ENCODE results near the gene PRKD2. TPM values are rescaled to one million over a fixed set of nuclear protein-coding genes. Genes with fewer than 3 reads are reported as not detected.

Gene PRKD2
- total RNA-seq, 2 donors from 2014 or later: 82.3 to 100.0 TPM

DNA sequence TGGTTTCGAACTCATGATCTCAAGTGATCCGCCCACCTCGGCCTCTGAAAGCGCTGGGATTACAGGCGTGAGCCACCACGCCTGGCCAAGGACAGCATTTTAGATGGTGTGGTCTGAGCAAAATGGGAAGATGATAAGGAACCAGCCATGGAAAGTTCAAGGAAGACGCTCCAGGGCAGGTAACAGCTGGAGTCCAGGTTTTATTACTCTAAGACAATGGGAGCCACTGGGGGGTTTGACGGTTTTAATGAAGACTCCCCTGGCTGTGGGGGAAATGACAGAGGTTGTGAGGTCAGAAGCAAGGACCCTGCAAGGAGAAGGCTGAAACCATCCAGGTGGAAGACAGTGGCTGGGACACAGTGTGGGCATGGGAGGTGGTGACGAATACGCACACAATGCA, 20.9 kb downstream of the PRKD2 start:
- H3K36me3 Mint-ChIP-seq: peaks cover 19% of the 10 kb centered on the region
- H3K27me3 Mint-ChIP-seq: no peaks in the 10 kb centered on the region
- ATAC-seq: no peak
- no peak overlapping the region for H3K4me3 Mint-ChIP-seq
- H3K4me1 Mint-ChIP-seq (ENCODE audit: low read depth in 2 of 2): peaks cover 0 to 16% of the 10 kb centered on the region in 2 donors
- no peaks in the 10 kb centered on the region for H3K9me3 Mint-ChIP-seq
- H3K27ac Mint-ChIP-seq: no peak overlapping the region
- DNase-seq (ENCODE audit: low spot score): no peak

DNA sequence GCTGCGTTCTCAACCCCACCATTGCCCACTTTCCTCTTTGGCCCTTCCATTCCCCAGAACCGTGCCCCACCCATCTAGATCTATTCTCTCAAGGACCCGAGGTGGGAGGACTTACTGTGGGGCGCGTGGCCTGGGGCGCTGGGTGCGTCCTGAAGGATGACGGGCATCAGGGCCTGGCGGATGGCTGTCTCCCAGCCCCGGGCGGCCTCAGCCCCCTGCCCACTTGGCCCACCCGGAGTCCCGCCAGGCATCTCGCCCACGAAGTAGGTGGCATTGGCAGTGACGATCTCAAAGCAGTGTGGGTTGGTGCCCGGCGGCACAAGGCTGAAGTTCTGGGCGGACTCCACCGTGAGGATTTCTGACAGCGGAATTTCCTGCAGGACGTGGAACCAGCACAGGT, 23.2 kb downstream of the PRKD2 start:
- Mint-ChIP-seq H3K27ac (no peak overlapping the region), H3K4me1 (ENCODE audit: low read depth in 2 of 2) (peaks cover 0 to 20% of the 10 kb centered on the region in 2 donors), H3K27me3 (no peaks in the 10 kb centered on the region), H3K9me3 (no peaks in the 10 kb centered on the region), H3K36me3 (peaks cover 27% of the 10 kb centered on the region), H3K4me3 (no peak overlapping the region)
- no peak for DNase-seq (ENCODE audit: low spot score)
- ATAC-seq: no peak

DNA sequence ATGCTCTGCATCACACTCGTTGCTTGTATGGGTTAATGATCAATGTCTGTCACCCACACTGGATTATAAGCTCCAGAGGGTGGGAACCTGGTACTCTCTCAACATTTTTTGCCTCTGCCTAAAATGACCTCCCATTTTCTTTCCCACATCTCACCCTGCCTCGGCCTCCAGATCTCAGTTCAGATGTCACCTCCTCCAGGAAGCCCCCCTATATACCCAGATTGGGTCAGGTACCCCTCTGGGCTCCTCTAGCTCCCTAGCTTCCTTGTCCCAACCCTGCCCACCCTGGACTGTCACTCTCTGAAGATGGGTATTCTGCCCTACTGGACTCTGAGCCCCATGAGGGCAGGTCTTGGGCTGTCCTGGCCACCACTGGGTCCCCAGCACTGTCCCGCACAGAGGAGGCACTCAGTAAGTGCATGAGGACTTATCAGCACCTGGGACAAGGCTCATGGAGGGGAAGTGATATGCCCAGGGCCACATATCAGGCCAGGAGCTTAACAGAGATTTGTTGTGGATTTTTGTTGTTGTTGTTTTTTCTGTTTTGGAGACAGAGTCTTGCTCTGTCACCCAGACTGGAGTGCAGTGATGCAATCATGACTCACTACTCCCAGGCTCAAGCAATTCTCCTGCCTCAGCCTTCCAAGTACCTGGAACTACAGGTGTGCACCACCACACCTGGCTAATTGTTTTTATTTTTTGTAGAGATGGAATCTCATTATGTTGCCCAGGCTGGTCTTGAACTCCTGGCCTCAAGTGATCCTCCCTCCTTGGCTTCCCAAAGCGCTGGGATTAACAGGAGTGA, 23.8 kb downstream of the PRKD2 start:
- Mint-ChIP-seq H3K9me3 (no peaks in the 10 kb centered on the region), H3K27ac (peak overlapping the region in 1 of 2 donors; percentile 36), H3K36me3 (peaks cover 27% of the 10 kb centered on the region), H3K4me3 (no peak overlapping the region), H3K4me1 (ENCODE audit: low read depth in 2 of 2) (peaks cover 0 to 20% of the 10 kb centered on the region in 2 donors), H3K27me3 (no peaks in the 10 kb centered on the region)
- DNase-seq (ENCODE audit: low spot score): no peak
- ATAC-seq: no peak

DNA sequence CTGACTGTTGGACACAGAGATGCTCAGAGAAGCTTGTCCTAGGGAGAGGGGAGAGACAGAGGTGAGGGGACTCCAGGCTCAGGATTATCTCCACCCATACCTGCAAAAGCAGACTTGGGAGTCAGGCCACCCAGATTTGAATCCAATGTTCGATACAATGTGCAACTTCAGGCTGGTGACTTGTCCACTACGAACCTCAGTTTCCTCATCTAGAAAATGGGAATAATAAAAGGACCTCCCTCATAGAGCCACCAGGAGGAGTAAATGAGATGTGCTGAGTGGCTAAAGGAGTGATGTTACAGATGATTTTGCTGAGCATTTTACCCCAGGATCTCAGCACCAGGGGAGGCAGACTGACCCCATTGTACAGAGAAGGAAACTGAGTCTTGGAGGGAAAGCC, 25.0 kb downstream of the PRKD2 start:
- Mint-ChIP-seq H3K36me3 (peaks cover 27% of the 10 kb centered on the region), H3K4me3 (no peak overlapping the region), H3K9me3 (no peaks in the 10 kb centered on the region), H3K27ac (no peak overlapping the region), H3K4me1 (ENCODE audit: low read depth in 2 of 2) (peaks cover 0 to 19% of the 10 kb centered on the region in 2 donors), H3K27me3 (no peaks in the 10 kb centered on the region)
- ATAC-seq (no peak), DNase-seq (ENCODE audit: low spot score) (no peak)

DNA sequence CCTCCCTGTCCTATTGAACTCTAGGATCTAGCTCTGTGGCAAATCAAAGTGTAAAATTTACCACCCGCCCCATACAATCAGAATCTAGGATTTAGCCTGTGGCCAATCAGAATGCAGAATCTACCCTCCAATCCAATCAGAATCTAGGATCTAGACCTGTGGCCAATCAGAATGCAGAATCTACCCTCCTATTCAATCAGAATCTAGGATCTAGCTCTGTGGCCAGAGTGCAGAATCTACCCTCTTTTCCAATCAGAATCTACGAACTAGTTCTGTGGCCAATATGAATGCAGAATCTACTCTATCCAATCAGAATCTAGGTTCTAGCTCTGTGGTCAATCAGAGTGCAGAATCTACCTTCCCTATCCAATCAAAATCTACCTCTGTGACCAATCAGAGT, 25.8 kb downstream of the PRKD2 start:
- no peaks in the 10 kb centered on the region for H3K27me3 Mint-ChIP-seq
- ATAC-seq: no peak
- no peak for DNase-seq (ENCODE audit: low spot score)
- peaks cover 0 to 15% of the 10 kb centered on the region in 2 donors for H3K4me1 Mint-ChIP-seq (ENCODE audit: low read depth in 2 of 2)
- no peak overlapping the region for H3K27ac Mint-ChIP-seq
- no peaks in the 10 kb centered on the region for H3K9me3 Mint-ChIP-seq
- H3K4me3 Mint-ChIP-seq: no peak overlapping the region
- H3K36me3 Mint-ChIP-seq: peaks cover 25% of the 10 kb centered on the region

DNA sequence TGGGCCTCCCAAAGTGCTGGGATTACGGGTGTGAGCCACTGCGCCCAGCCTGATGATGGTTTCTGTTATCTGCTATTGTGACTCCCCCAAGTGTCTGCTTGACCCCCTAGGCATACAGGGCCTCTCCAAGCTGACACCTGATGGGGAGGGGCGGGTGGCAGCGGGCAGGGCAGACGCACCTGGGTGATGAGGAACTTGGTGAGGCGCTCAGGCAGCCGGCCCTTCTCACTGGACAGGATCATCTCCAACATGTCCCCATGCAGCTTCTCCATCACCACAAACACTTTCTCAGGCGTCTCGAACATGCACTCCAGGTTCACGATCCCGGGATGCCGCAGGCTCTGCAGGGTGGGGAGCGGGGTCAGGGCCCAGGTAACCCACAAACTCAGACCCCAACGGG, 27.6 kb downstream of the PRKD2 start:
- H3K27me3 Mint-ChIP-seq: no peaks in the 10 kb centered on the region
- no peak overlapping the region for H3K27ac Mint-ChIP-seq
- peaks cover 0 to 15% of the 10 kb centered on the region in 2 donors for H3K4me1 Mint-ChIP-seq (ENCODE audit: low read depth in 2 of 2)
- no peak overlapping the region for H3K4me3 Mint-ChIP-seq
- ATAC-seq (no peak), DNase-seq (ENCODE audit: low spot score) (no peak)
- peaks cover 29% of the 10 kb centered on the region for H3K36me3 Mint-ChIP-seq
- no peaks in the 10 kb centered on the region for H3K9me3 Mint-ChIP-seq

- Mint-ChIP-seq H3K27me3 (no peaks in the 10 kb centered on the region), H3K9me3 (no peaks in the 10 kb centered on the region), H3K4me3 (no peak overlapping the region), H3K27ac (no peak overlapping the region), H3K36me3 (peaks cover 25% of the 10 kb centered on the region), H3K4me1 (ENCODE audit: low read depth in 2 of 2) (peaks cover 0 to 12% of the 10 kb centered on the region in 2 donors)
- ATAC-seq (no peak), DNase-seq (ENCODE audit: low spot score) (no peak)
Observed at GRCh38 chr19:46687438-46688145, 29.3 kb downstream of the PRKD2 start.

- ATAC-seq (no peak), DNase-seq (ENCODE audit: low spot score) (no peak)
- Mint-ChIP-seq H3K36me3 (peaks cover 6% of the 10 kb centered on the region), H3K9me3 (no peaks in the 10 kb centered on the region), H3K4me1 (ENCODE audit: low read depth in 2 of 2) (peaks cover 0 to under 1% of the 10 kb centered on the region in 2 donors), H3K27me3 (no peaks in the 10 kb centered on the region), H3K27ac (peak overlapping the region in 1 of 2 donors; percentile 20), H3K4me3 (no peak overlapping the region)
Observed at GRCh38 chr19:46685189-46685588, 31.7 kb downstream of the PRKD2 start.

DNA sequence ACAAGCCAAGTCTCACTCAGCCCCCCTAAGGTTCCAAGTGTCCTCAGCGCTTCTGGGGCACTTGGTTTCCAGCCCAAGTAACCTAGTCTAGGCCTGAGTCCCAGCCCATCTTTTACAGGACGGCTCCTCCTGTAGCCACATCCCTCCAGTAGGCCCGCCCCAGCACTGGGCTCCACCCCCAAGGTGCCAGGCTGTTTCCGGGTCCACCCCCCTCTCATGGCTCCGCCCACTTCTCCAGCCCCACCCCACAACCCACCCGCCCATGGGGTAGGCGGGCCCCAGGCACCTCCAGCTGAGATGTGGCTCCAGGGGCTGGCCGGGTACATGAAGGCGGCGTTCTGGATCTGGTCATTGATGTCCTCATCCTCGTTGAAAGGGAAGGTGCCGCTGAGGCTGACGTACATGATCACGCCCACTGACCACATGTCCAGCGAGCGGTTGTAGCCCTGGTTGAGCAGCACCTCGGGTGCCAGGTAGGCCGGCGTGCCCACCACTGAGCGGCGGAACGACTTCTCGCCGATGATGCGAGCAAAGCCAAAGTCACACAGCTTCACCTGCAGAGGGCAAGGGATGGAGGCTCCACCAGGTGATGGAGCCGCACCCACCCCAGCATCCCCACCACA, 38.7 kb downstream of the PRKD2 start:
- H3K4me3 Mint-ChIP-seq: no peak overlapping the region
- peaks cover 0 to 21% of the 10 kb centered on the region in 2 donors for H3K4me1 Mint-ChIP-seq (ENCODE audit: low read depth in 2 of 2)
- peaks cover 6% of the 10 kb centered on the region for H3K36me3 Mint-ChIP-seq
- DNase-seq (ENCODE audit: low spot score): no peak
- H3K27me3 Mint-ChIP-seq: no peaks in the 10 kb centered on the region
- H3K9me3 Mint-ChIP-seq: no peaks in the 10 kb centered on the region
- peak; percentile 76 to 87 for ATAC-seq
- no peak overlapping the region for H3K27ac Mint-ChIP-seq

GRCh38 chr19:46674416-46675178, 42.3 kb downstream of the PRKD2 start:
- Mint-ChIP-seq H3K27me3 (no peaks in the 10 kb centered on the region), H3K4me3 (no peak overlapping the region), H3K4me1 (ENCODE audit: low read depth in 2 of 2) (peaks cover 0 to 21% of the 10 kb centered on the region in 2 donors), H3K36me3 (peaks cover 6% of the 10 kb centered on the region), H3K27ac (peak overlapping the region in 1 of 2 donors; percentile 65), H3K9me3 (no peaks in the 10 kb centered on the region)
- DNase-seq (ENCODE audit: low spot score): no peak
- ATAC-seq: no peak

GRCh38 chr19:46670813-46671212, 46.1 kb downstream of the PRKD2 start:
- no peak overlapping the region for H3K27ac Mint-ChIP-seq
- H3K27me3 Mint-ChIP-seq: no peaks in the 10 kb centered on the region
- peaks cover 6% of the 10 kb centered on the region for H3K36me3 Mint-ChIP-seq
- no peaks in the 10 kb centered on the region for H3K9me3 Mint-ChIP-seq
- no peak for ATAC-seq
- no peak for DNase-seq (ENCODE audit: low spot score)
- no peak overlapping the region for H3K4me3 Mint-ChIP-seq
- peaks cover 0 to 11% of the 10 kb centered on the region in 2 donors for H3K4me1 Mint-ChIP-seq (ENCODE audit: low read depth in 2 of 2)

- H3K4me1 Mint-ChIP-seq (ENCODE audit: low read depth in 2 of 2): no peaks in the 10 kb centered on the region
- no peak for ATAC-seq
- no peak overlapping the region for H3K4me3 Mint-ChIP-seq
- H3K27me3 Mint-ChIP-seq: no peaks in the 10 kb centered on the region
- peaks cover under 1% of the 10 kb centered on the region for H3K36me3 Mint-ChIP-seq
- H3K9me3 Mint-ChIP-seq: no peaks in the 10 kb centered on the region
- DNase-seq (ENCODE audit: low spot score): no peak
- H3K27ac Mint-ChIP-seq: no peak overlapping the region
Observed at GRCh38 chr19:46668662-46669061, 48.3 kb downstream of the PRKD2 start.

DNA sequence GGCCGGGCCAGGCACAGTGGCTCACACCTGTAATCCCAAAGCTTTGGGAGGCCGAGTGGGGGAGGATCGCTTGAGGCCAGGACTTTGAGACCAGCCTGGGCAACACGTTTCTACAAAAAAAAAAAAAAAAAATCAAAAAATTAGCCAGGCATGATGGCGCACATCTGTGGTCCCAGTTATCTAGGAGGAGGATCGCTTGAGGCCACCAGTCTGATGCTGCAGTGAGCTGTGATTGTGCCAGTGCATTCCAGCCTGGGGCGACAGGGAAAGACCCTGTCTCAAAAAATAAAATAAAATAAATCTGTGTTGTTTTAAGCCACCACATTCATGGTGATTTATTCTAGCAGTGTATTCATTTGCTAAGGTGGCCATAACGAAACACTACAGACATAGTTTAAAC, 51.8 kb downstream of the PRKD2 start:
- Mint-ChIP-seq H3K27me3 (peaks cover 3 to 12% of the 10 kb centered on the region in 2 donors), H3K4me3 (no peak overlapping the region), H3K4me1 (ENCODE audit: low read depth in 2 of 2) (peaks cover 9 to 13% of the 10 kb centered on the region in 2 donors), H3K9me3 (no peaks in the 10 kb centered on the region), H3K27ac (no peak overlapping the region), H3K36me3 (no peaks in the 10 kb centered on the region)
- no peak for ATAC-seq
- DNase-seq (ENCODE audit: low spot score): no peak

All from natural killer cell treated with Interleukin-12 subunit alpha and Interleukin-12 subunit beta and Interleukin-15 and Interleukin-18, amount 100 ng/mL, for 72 hours (primary cell).